ENCODE measurements around the gene TMEM156. TPM values are rescaled to one million over a fixed set of nuclear protein-coding genes. Genes with fewer than 3 reads are reported as not detected.
"Not testable (repeated sequence)": the region's sequence is repeated elsewhere in the genome, so short reads cannot be mapped to it uniquely, and the experiment has no call there.

The TMEM156 gene
- total RNA-seq, 6 experiments from 2014 or later: 0.07 to 0.48 (median 0.41) TPM

DNA sequence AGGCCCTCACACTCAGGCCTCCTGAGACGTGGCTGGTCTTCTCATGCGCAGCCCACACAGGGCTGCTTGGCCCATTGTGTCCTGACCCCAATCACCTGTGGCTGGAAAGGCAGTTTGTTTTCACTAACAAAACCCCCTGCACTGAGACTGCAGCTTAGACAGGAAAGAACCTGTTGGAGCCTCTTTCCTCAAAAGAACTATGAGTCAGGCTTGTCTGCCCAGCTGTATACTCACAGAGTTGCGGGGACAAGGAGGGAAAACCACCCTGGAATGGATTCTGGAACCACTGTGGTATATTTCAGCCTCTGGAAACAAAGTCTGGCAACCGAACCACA is 5.2 kb upstream of the TMEM156 start:
- H3K27me3 Mint-ChIP-seq (ENCODE audit: insufficient read depth): no peaks in the 10 kb centered on the region
- peak overlapping the region; percentile 20; the same call in 1 of the 2 replicates for H3K27ac Mint-ChIP-seq

GRCh38 chr4:39036172-39036571 is 4.0 kb upstream of the TMEM156 start:
- H3K9me3 Mint-ChIP-seq: no peaks in the 10 kb centered on the region
- TF ChIP-seq, protein P1, sequence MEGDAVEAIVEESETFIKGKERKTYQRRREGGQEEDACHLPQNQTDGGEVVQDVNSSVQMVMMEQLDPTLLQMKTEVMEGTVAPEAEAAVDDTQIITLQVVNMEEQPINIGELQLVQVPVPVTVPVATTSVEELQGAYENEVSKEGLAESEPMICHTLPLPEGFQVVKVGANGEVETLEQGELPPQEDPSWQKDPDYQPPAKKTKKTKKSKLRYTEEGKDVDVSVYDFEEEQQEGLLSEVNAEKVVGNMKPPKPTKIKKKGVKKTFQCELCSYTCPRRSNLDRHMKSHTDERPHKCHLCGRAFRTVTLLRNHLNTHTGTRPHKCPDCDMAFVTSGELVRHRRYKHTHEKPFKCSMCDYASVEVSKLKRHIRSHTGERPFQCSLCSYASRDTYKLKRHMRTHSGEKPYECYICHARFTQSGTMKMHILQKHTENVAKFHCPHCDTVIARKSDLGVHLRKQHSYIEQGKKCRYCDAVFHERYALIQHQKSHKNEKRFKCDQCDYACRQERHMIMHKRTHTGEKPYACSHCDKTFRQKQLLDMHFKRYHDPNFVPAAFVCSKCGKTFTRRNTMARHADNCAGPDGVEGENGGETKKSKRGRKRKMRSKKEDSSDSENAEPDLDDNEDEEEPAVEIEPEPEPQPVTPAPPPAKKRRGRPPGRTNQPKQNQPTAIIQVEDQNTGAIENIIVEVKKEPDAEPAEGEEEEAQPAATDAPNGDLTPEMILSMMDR (IDR thresholded peaks at IDR 0.05): no peak
- no peak overlapping the region; the same call in 1 of the 2 replicates for H3K27ac Mint-ChIP-seq
- peaks cover 43% of the 10 kb centered on the region for H3K4me1 Mint-ChIP-seq (ENCODE audit: low read depth)
- no peaks in the 10 kb centered on the region for H3K27me3 Mint-ChIP-seq (ENCODE audit: insufficient read depth)
- H3K36me3 Mint-ChIP-seq (ENCODE audit: low read depth): no peaks in the 10 kb centered on the region
- no peak for DNase-seq
- no peak overlapping the region for H3K4me3 Mint-ChIP-seq

More for the DNA sequence above, 5.2 kb upstream of the TMEM156 start:
- Mint-ChIP-seq H3K4me3 (no peak overlapping the region), H3K9me3 (no peaks in the 10 kb centered on the region), H3K36me3 (ENCODE audit: low read depth) (no peaks in the 10 kb centered on the region), H3K4me1 (ENCODE audit: low read depth) (peaks cover 44% of the 10 kb centered on the region)
- TF ChIP-seq, protein P1 (IDR thresholded peaks at IDR 0.05): no peak
- no peak for DNase-seq

DNA sequence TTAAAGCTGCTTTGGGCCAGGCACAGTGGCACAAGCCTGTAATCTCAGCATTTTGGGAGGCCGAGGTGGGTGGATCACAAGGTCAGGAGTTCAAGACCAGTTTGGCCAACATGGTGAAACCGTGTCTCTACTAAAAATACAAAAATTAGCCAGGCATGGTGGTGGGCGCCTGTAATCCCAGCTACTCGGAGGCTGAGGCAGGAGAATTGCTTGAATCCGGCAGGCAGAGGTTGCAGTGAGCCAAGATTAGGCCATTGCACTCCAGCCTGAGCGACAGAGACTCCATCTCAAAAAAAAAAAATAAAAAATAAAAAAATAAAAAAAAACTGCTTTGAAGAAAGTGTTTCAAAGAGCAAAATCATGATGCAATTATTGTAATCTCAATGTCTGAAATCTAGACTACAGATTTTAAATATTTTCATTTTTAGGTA is 604 bp downstream of the TMEM156 start:
- not testable (repeated sequence) for H3K36me3 Mint-ChIP-seq (ENCODE audit: low read depth); H3K27me3 Mint-ChIP-seq (ENCODE audit: insufficient read depth); H3K4me3 Mint-ChIP-seq; H3K9me3 Mint-ChIP-seq; DNase-seq
- H3K27ac Mint-ChIP-seq: peak overlapping the region; percentile 77; the same call in 1 of the 2 replicates
- H3K4me1 Mint-ChIP-seq (ENCODE audit: low read depth): peaks cover 39% of the 10 kb centered on the region

DNA sequence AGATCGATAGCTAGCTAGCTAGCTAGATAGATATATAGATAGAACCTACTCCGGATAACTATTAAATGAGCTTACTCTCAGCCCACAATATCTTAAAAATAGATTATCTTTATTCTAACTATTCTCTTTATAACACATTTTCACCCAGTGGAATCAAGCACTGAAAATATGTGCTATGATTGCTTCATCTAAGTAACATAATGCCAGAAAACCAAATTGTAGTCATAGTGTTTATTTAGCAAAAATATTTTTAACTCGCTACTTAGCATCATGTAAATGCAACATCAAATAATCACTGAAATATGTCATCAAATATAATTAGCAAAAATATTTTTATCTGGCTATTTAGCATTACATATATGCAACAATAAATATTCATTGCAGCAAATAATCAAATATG is 1.5 kb downstream of the TMEM156 start:
- DNase-seq: no peak
- Mint-ChIP-seq H3K4me1 (ENCODE audit: low read depth) (peaks cover 35% of the 10 kb centered on the region), H3K27me3 (ENCODE audit: insufficient read depth) (no peaks in the 10 kb centered on the region), H3K4me3 (no peak overlapping the region), H3K9me3 (no peaks in the 10 kb centered on the region), H3K36me3 (ENCODE audit: low read depth) (no peaks in the 10 kb centered on the region), H3K27ac (no peak overlapping the region)
- TF ChIP-seq, protein P1 (IDR thresholded peaks at IDR 0.05): no peak

- Mint-ChIP-seq H3K4me3 (no peak overlapping the region), H3K4me1 (ENCODE audit: low read depth) (peaks cover 36% of the 10 kb centered on the region), H3K9me3 (no peaks in the 10 kb centered on the region), H3K27me3 (ENCODE audit: insufficient read depth) (no peaks in the 10 kb centered on the region), H3K36me3 (ENCODE audit: low read depth) (no peaks in the 10 kb centered on the region), H3K27ac (no peak overlapping the region)
- DNase-seq: no peak
- TF ChIP-seq, protein P1 (IDR thresholded peaks at IDR 0.05): no peak
These were observed 2.2 kb downstream of the TMEM156 start for GRCh38 chr4:39029752-39030694.

DNA sequence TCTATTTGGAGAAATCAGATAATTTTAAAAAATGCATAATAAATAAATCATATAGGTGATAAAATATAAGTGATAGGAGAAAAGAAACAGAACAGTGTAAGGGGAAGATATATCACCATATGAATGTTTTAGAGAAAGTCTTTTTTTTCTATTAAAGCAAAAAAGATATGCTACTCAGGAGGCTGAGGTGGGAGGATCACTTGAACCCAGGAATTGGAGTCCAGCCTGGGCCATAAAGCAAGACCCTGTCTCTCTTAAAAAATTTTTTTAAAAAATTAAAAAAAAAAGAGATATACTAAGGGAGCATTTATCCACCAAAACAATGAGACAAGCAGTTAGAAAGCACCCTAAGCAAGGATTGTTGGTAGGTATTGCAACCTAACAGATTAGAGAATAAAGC is 6.1 kb downstream of the TMEM156 start:
- H3K9me3 Mint-ChIP-seq: no peaks in the 10 kb centered on the region
- H3K27ac Mint-ChIP-seq: peak overlapping the region; percentile 31
- DNase-seq: no peak
- no peaks in the 10 kb centered on the region for H3K36me3 Mint-ChIP-seq (ENCODE audit: low read depth)
- no peaks in the 10 kb centered on the region; the same call in 1 of the 2 replicates for H3K27me3 Mint-ChIP-seq (ENCODE audit: insufficient read depth)
- TF ChIP-seq, protein P1 (IDR thresholded peaks at IDR 0.05): no peak
- H3K4me1 Mint-ChIP-seq (ENCODE audit: low read depth): peaks cover 38% of the 10 kb centered on the region
- H3K4me3 Mint-ChIP-seq: no peak overlapping the region

Data from HFFc6 (cell line).